Measurements from ENCODE around the gene UBASH3A.

Gene UBASH3A

GRCh38 chr21:42478504-42478903 is 74.8 kb downstream of the UBASH3A start:
- in situ Hi-C loops (cut with HindIII; ENCODE audit: low pct_unique_long_range_greater_than_20kb, low sequenced_read_pairs) = no loop called here
- no peak for DNase-seq (ENCODE audit: low read depth in 1 of 2, low spot score in 1 of 2)
- TF ChIP-seq JUND (IDR thresholded peaks at IDR 0.05; ENCODE audit: low read depth) = no peak

GRCh38 chr21:42479582-42479981 is 75.9 kb downstream of the UBASH3A start:
- in situ Hi-C loops (cut with HindIII; ENCODE audit: low pct_unique_long_range_greater_than_20kb, low sequenced_read_pairs) = no loop called here
- TF ChIP-seq JUND (IDR thresholded peaks at IDR 0.05; ENCODE audit: low read depth) = no peak
- DNase-seq (ENCODE audit: low read depth in 1 of 2, low spot score in 1 of 2) = no peak

- in situ Hi-C loops (cut with HindIII; ENCODE audit: low pct_unique_long_range_greater_than_20kb, low sequenced_read_pairs) = no loop called here
- no peak for TF ChIP-seq JUND (IDR thresholded peaks at IDR 0.05; ENCODE audit: low read depth)
- no peak for DNase-seq (ENCODE audit: low read depth in 1 of 2, low spot score in 1 of 2)
Measured at GRCh38 chr21:42480736-42481135, 77.0 kb downstream of the UBASH3A start.

- in situ Hi-C loops (cut with HindIII; ENCODE audit: low pct_unique_long_range_greater_than_20kb, low sequenced_read_pairs) = no loop called here
- no peak for TF ChIP-seq JUND (IDR thresholded peaks at IDR 0.05; ENCODE audit: low read depth)
- DNase-seq (ENCODE audit: low read depth in 1 of 2, low spot score in 1 of 2) = no peak
Measured at GRCh38 chr21:42481169-42481568, 77.5 kb downstream of the UBASH3A start.

- TF ChIP-seq JUND (IDR thresholded peaks at IDR 0.05; ENCODE audit: low read depth) = no peak
- in situ Hi-C loops (cut with HindIII; ENCODE audit: low pct_unique_long_range_greater_than_20kb, low sequenced_read_pairs) = no loop called here
- DNase-seq (ENCODE audit: low read depth in 1 of 2, low spot score in 1 of 2) = no peak
Measured at GRCh38 chr21:42484966-42485365, 81.3 kb downstream of the UBASH3A start.

- no peak for DNase-seq (ENCODE audit: low read depth in 1 of 2, low spot score in 1 of 2)
- in situ Hi-C loops (cut with HindIII; ENCODE audit: low pct_unique_long_range_greater_than_20kb, low sequenced_read_pairs) = no loop called here
- TF ChIP-seq JUND (IDR thresholded peaks at IDR 0.05; ENCODE audit: low read depth) = no peak
Measured at GRCh38 chr21:42486072-42486471, 82.4 kb downstream of the UBASH3A start.

GRCh38 chr21:42486531-42486930 is 82.8 kb downstream of the UBASH3A start:
- in situ Hi-C loops (cut with HindIII; ENCODE audit: low pct_unique_long_range_greater_than_20kb, low sequenced_read_pairs) = no loop called here
- no peak for TF ChIP-seq JUND (IDR thresholded peaks at IDR 0.05; ENCODE audit: low read depth)
- no peak for DNase-seq (ENCODE audit: low read depth in 1 of 2, low spot score in 1 of 2)

- DNase-seq (ENCODE audit: low read depth in 1 of 2, low spot score in 1 of 2) = no peak
- no peak for TF ChIP-seq JUND (IDR thresholded peaks at IDR 0.05; ENCODE audit: low read depth)
- in situ Hi-C loops (cut with HindIII; ENCODE audit: low pct_unique_long_range_greater_than_20kb, low sequenced_read_pairs) = no loop called here
Measured at GRCh38 chr21:42489006-42489563, 85.4 kb downstream of the UBASH3A start.

- in situ Hi-C loops (cut with HindIII; ENCODE audit: low pct_unique_long_range_greater_than_20kb, low sequenced_read_pairs) = no loop called here
- no peak for DNase-seq (ENCODE audit: low read depth in 1 of 2, low spot score in 1 of 2)
- TF ChIP-seq JUND (IDR thresholded peaks at IDR 0.05; ENCODE audit: low read depth) = no peak
Measured at GRCh38 chr21:42489991-42490390, 86.3 kb downstream of the UBASH3A start.

GRCh38 chr21:42490720-42491119 is 87.0 kb downstream of the UBASH3A start:
- no peak for TF ChIP-seq JUND (IDR thresholded peaks at IDR 0.05; ENCODE audit: low read depth)
- DNase-seq (ENCODE audit: low read depth in 1 of 2, low spot score in 1 of 2) = no peak
- in situ Hi-C loops (cut with HindIII; ENCODE audit: low pct_unique_long_range_greater_than_20kb, low sequenced_read_pairs) = no loop called here

GRCh38 chr21:42491328-42491727 is 87.6 kb downstream of the UBASH3A start:
- TF ChIP-seq JUND (IDR thresholded peaks at IDR 0.05; ENCODE audit: low read depth) = no peak
- DNase-seq (ENCODE audit: low read depth in 1 of 2, low spot score in 1 of 2) = no peak
- in situ Hi-C loops (cut with HindIII; ENCODE audit: low pct_unique_long_range_greater_than_20kb, low sequenced_read_pairs) = no loop called here

- TF ChIP-seq JUND (IDR thresholded peaks at IDR 0.05; ENCODE audit: low read depth) = no peak
- no peak for DNase-seq (ENCODE audit: low read depth in 1 of 2, low spot score in 1 of 2)
- in situ Hi-C loops (cut with HindIII; ENCODE audit: low pct_unique_long_range_greater_than_20kb, low sequenced_read_pairs) = no loop called here
Measured at GRCh38 chr21:42492201-42492600, 88.5 kb downstream of the UBASH3A start.

- DNase-seq (ENCODE audit: low read depth in 1 of 2, low spot score in 1 of 2) = no peak
- in situ Hi-C loops (cut with HindIII; ENCODE audit: low pct_unique_long_range_greater_than_20kb, low sequenced_read_pairs) = no loop called here
- no peak for TF ChIP-seq JUND (IDR thresholded peaks at IDR 0.05; ENCODE audit: low read depth)
Measured at GRCh38 chr21:42493109-42494060, 89.7 kb downstream of the UBASH3A start.
